GM19193 (cell line): Measurements from ENCODE around the gene MICB.

Source experiments
- POLR2A ChIP-seq: IDR thresholded peaks from 4 replicates; pipeline ENCODE4 v1.6.1; 2011; ENCODE audit not compliant: insufficient read depth, insufficient read length; ENCODE audit errors: extremely low read depth

The MICB gene

GRCh38 chr6:31546339-31546957 lies 48.5 kb downstream of the MICB start, which contains the start of gene ATP6V1G2:
Gene ATP6V1G2 (minus strand): TSS chr6:31546608. CDS start chr6:31546559, 49 bp downstream.
- TF ChIP-seq POLR2A = no peak

GRCh38 chr6:31546958-31547726 lies 49.2 kb downstream of the MICB start, which contains the start of gene NFKBIL1:
Gene NFKBIL1 (plus strand): TSS chr6:31547608. CDS start chr6:31547695, 87 bp downstream.
- peak; percentile 56 for TF ChIP-seq POLR2A

- no peak for TF ChIP-seq POLR2A
Measured at GRCh38 chr6:31547727-31548543, 50.0 kb downstream of the MICB start.

GRCh38 chr6:31548544-31548873 lies 50.6 kb downstream of the MICB start:
- TF ChIP-seq POLR2A = no peak

GRCh38 chr6:31556307-31556706 lies 58.4 kb downstream of the MICB start:
- no peak for TF ChIP-seq POLR2A

GRCh38 chr6:31557443-31558317 lies 59.7 kb downstream of the MICB start:
- no peak for TF ChIP-seq POLR2A

GRCh38 chr6:31558318-31558625 lies 60.3 kb downstream of the MICB start:
- no peak for TF ChIP-seq POLR2A

GRCh38 chr6:31558631-31559500 lies 60.9 kb downstream of the MICB start:
- TF ChIP-seq POLR2A = peak; percentile 63

- TF ChIP-seq POLR2A = no peak
Measured at GRCh38 chr6:31559606-31559957, 61.6 kb downstream of the MICB start.

GRCh38 chr6:31559958-31560696 lies 62.2 kb downstream of the MICB start:
- peak; percentile 31 for TF ChIP-seq POLR2A

GRCh38 chr6:31560697-31561058 lies 62.7 kb downstream of the MICB start:
- no peak for TF ChIP-seq POLR2A
